ENCODE measurements around the gene PEX14. TPM values are rescaled to one million over a fixed set of nuclear protein-coding genes. Genes with fewer than 3 reads are reported as not detected.

The PEX14 gene
- total RNA-seq, 1 donor from 2014 or later: 27.4 TPM

DNA sequence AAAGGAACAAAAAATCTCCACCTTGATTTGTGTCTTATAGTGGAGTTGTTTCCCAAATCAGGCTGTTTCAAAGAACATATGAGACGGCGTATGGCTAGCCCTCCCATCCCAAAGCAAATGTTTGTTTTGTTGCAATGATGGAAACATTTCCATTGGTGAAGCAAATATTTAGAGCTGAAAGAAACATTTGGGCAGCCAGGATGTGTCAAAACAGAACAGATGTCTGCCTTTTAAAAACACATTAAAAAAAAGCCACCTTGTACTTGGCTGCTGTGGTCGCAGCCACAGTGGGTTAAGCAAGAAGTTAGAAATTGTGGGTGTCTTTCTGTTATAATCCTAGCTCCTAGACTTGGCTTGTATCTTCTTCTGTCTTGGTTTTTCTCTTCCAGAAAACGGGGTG lies 116.3 kb downstream of the PEX14 start:
- TF ChIP-seq, protein P1, sequence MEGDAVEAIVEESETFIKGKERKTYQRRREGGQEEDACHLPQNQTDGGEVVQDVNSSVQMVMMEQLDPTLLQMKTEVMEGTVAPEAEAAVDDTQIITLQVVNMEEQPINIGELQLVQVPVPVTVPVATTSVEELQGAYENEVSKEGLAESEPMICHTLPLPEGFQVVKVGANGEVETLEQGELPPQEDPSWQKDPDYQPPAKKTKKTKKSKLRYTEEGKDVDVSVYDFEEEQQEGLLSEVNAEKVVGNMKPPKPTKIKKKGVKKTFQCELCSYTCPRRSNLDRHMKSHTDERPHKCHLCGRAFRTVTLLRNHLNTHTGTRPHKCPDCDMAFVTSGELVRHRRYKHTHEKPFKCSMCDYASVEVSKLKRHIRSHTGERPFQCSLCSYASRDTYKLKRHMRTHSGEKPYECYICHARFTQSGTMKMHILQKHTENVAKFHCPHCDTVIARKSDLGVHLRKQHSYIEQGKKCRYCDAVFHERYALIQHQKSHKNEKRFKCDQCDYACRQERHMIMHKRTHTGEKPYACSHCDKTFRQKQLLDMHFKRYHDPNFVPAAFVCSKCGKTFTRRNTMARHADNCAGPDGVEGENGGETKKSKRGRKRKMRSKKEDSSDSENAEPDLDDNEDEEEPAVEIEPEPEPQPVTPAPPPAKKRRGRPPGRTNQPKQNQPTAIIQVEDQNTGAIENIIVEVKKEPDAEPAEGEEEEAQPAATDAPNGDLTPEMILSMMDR (IDR thresholded peaks at IDR 0.05; ENCODE audit: insufficient read depth, low read length, poor library complexity, severe bottlenecking): no peak
- no peak for DNase-seq (ENCODE audit: low read depth)
- no peaks in the 10 kb centered on the region for H3K36me3 ChIP-seq (ENCODE audit: control insufficient read depth, insufficient read depth, low read length)
- H3K4me3 ChIP-seq (ENCODE audit: low read depth, low read length): no peak overlapping the region
- no peaks in the 10 kb centered on the region for H3K27me3 ChIP-seq (ENCODE audit: control insufficient read depth, insufficient read depth, low read length)

DNA sequence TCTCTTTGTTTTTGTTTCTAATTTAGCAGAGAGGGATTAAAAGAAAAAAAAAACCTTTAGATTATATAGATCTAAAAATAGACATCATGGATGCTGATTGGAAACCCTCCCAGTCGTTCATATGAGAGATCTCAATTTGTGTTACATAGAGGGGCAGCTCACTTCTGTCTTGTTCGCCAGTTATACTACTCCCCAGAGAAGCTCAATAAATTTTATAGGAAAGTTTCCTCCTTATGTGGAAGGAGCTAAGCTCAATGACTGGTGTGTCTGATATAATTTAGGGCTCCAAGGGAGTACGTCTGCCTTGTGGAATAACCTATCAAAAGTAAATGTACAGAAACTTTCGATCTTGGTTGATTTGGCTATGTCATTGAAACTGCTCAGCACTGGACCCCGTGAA lies 117.6 kb downstream of the PEX14 start:
- H3K36me3 ChIP-seq (ENCODE audit: control insufficient read depth, insufficient read depth, low read length): no peaks in the 10 kb centered on the region
- H3K4me3 ChIP-seq (ENCODE audit: low read depth, low read length): no peak overlapping the region
- H3K27me3 ChIP-seq (ENCODE audit: control insufficient read depth, insufficient read depth, low read length): no peaks in the 10 kb centered on the region
- no peak for DNase-seq (ENCODE audit: low read depth)
- TF ChIP-seq, protein P1 (IDR thresholded peaks at IDR 0.05; ENCODE audit: insufficient read depth, low read length, poor library complexity, severe bottlenecking): no peak

DNA sequence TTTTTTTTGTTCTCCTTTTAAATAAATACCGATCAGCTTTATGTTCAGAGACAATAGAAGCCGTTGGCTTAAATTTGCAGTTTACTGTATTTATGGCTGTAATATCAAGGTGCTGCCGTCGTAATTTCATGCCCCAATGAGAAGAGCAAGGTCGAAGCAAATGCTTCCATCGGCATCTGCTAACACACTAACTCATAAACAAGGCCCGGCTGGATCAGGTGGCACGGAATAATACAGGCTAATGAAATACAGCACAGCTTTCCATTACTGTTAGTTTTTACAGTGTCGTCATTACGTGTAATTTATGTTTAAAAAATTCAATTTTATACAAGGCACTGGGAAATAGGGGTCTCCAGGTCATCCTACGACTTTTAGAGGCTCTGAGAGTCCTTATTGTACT lies 119.0 kb downstream of the PEX14 start:
- TF ChIP-seq, protein P1 (IDR thresholded peaks at IDR 0.05; ENCODE audit: insufficient read depth, low read length, poor library complexity, severe bottlenecking): no peak
- DNase-seq (ENCODE audit: low read depth): no peak
- no peaks in the 10 kb centered on the region for H3K36me3 ChIP-seq (ENCODE audit: control insufficient read depth, insufficient read depth, low read length)
- no peaks in the 10 kb centered on the region for H3K27me3 ChIP-seq (ENCODE audit: control insufficient read depth, insufficient read depth, low read length)
- no peak overlapping the region for H3K4me3 ChIP-seq (ENCODE audit: low read depth, low read length)

DNA sequence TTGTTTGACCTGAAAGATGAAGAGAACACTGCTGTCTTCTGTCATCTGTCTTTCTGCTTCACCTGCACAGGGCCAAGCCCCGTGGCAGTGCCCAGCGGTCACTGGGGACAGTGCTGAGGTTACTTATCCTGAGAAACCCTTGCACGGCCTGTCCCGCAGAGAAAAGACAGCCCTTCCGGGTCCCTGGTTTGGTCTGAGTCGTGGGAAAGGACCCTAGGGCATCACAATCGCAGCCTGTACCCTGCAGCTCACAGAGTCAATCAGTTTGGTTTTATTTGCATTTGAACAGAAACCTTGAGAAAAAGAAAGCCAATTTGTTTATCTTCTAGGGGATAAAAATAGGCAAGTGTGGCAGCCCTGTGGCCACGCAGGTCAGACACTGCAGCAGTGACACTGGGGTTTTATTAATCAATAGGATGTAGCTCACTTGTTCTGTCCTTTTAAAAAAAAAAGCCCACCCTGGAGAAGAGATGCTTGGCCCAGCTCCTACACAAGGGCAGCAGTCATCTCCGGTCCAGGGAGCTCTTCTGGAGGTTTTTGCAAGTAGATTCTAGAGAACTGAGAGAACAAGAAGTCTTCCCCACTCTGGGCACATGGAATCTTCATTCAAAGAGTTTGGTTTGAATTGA lies 120.0 kb downstream of the PEX14 start:
- Histone ChIP-seq H3K4me3 (ENCODE audit: low read depth, low read length) (no peak overlapping the region), H3K36me3 (ENCODE audit: control insufficient read depth, insufficient read depth, low read length) (no peaks in the 10 kb centered on the region), H3K27me3 (ENCODE audit: control insufficient read depth, insufficient read depth, low read length) (no peaks in the 10 kb centered on the region)
- TF ChIP-seq, protein P1 (IDR thresholded peaks at IDR 0.05; ENCODE audit: insufficient read depth, low read length, poor library complexity, severe bottlenecking): no peak
- no peak for DNase-seq (ENCODE audit: low read depth)

DNA sequence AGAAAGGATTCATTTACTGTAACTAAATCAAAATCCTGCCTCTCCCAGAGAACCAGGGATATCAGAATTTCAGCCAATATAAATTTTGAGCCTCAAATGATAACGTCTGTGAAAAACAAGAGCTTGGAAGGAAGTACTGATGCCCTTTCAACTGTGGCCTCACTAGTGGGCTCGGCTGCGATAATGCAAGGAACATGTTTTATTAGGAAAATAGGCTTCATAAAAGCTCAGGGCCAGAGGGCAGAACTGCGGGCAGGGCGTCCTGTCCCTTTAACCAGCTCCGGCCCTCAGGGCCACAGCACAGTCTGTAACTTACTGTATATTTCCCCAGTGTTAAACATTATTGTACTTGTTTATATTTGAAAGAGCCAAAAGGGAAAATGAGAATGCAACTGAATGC lies 122.0 kb downstream of the PEX14 start:
- no peak overlapping the region for H3K4me3 ChIP-seq (ENCODE audit: low read depth, low read length)
- H3K36me3 ChIP-seq (ENCODE audit: control insufficient read depth, insufficient read depth, low read length): no peaks in the 10 kb centered on the region
- DNase-seq (ENCODE audit: low read depth): no peak
- H3K27me3 ChIP-seq (ENCODE audit: control insufficient read depth, insufficient read depth, low read length): no peaks in the 10 kb centered on the region
- TF ChIP-seq, protein P1 (IDR thresholded peaks at IDR 0.05; ENCODE audit: insufficient read depth, low read length, poor library complexity, severe bottlenecking): no peak
